ENCODE data around the gene HIF1A. TPM values are rescaled to one million over a fixed set of nuclear protein-coding genes. Genes with fewer than 3 reads are reported as not detected.

The HIF1A gene
- total and polyA plus RNA-seq, 10 of the 15 experiments (the other 5 are each of a cell fraction or from before 2014, with no cell fraction given): 18.3 to 97.0 (median 75.3) TPM

- DNase-seq (ENCODE audit: low read depth, low spot score): no peak
- no peak for ATAC-seq
- RAD21 ChIA-PET (ENCODE audit: unreplicated experiment): interaction anchor here (0.8 to 1.2 kb wide), 2 partner anchors 13 to 79 kb away, joined by 4 read pairs; no protein-coding TSS in a partner anchor
- no peak for FAIRE-seq
- Histone ChIP-seq H3K9me3 (replicated peaks; ENCODE audit: control insufficient read depth, insufficient read depth, low read length) (no peaks in the 10 kb centered on the region; the same call in 2 of the 3 replicates), H3K4me3 (no peak overlapping the region), H4K20me1 (ENCODE audit: control insufficient read depth, insufficient read depth) (no peaks in the 10 kb centered on the region), H3K79me2 (ENCODE audit: control insufficient read depth, insufficient read depth, low read length) (no peaks in the 10 kb centered on the region), H3K9ac (ENCODE audit: control insufficient read depth, insufficient read depth, low read length) (no peak overlapping the region), H3K4me1 (ENCODE audit: control insufficient read depth, insufficient read depth, low read length) (peaks cover 17% of the 10 kb centered on the region), H3K4me2 (ENCODE audit: control insufficient read depth, insufficient read depth) (no peak overlapping the region), H3K27me3 (replicated peaks in 1 of 2; ENCODE audit: control insufficient read depth in 2 of 2, insufficient read depth in 2 of 2, low read length in 1 of 2) (no peaks in the 10 kb centered on the region), H3K36me3 (ENCODE audit: control insufficient read depth in 2 of 2, insufficient read depth in 2 of 2, low read length in 1 of 2) (no peaks in the 10 kb centered on the region), H2AFZ (ENCODE audit: control insufficient read depth, low read depth, low read length) (no peak overlapping the region), H3K27ac (ENCODE audit: control insufficient read depth, insufficient read depth) (no peak overlapping the region)
- POLR2A ChIA-PET: interaction anchor here (0.6 kb wide), 1 partner anchor 9 kb away, joined by 3 read pairs; no protein-coding TSS in a partner anchor
- 95% methylated on average over 7 of the region's 7 CpGs for WGBS (ENCODE audit: insufficient coverage, insufficient replicate concordance, low lambda C conversion rate, missing lambda C conversion rate)
- in situ Hi-C loops (cut with MboI) (no loop called here), intact Hi-C loops (cut with micrococcal nuclease; ENCODE audit: unreplicated experiment) (no loop called here)
- BruUV-seq (replicated peaks): no TSS peak
- SMC1A ChIA-PET (ENCODE audit: uncharacterized antibody, unreplicated experiment): interaction anchor here (1.1 kb wide), 1 partner anchor 9 kb away, joined by 3 read pairs; no protein-coding TSS in a partner anchor
- TF ChIP-seq SP1 (IDR thresholded peaks at IDR 0.05; ENCODE audit: low read depth, low read length) (no peak), IRF3 (IDR thresholded peaks at IDR 0.05) (no peak)
- CTCF ChIA-PET: interaction anchor here (2.2 kb wide), 1 partner anchor 11 kb away, joined by 9 read pairs; no protein-coding TSS in a partner anchor
Observed at GRCh38 chr14:61672796-61673195, 22.5 kb upstream of the HIF1A start.

- Histone ChIP-seq H3K9me3 (replicated peaks; ENCODE audit: control insufficient read depth, insufficient read depth, low read length) (no peaks in the 10 kb centered on the region; the same call in 2 of the 3 replicates), H2AFZ (ENCODE audit: control insufficient read depth, low read depth, low read length) (no peak overlapping the region), H3K36me3 (ENCODE audit: control insufficient read depth in 2 of 2, insufficient read depth in 2 of 2, low read length in 1 of 2) (no peaks in the 10 kb centered on the region), H3K4me1 (ENCODE audit: control insufficient read depth, insufficient read depth, low read length) (peaks cover 17% of the 10 kb centered on the region), H3K27me3 (replicated peaks in 1 of 2; ENCODE audit: control insufficient read depth in 2 of 2, insufficient read depth in 2 of 2, low read length in 1 of 2) (no peaks in the 10 kb centered on the region), H3K27ac (ENCODE audit: control insufficient read depth, insufficient read depth) (no peak overlapping the region), H3K9ac (ENCODE audit: control insufficient read depth, insufficient read depth, low read length) (no peak overlapping the region), H3K4me2 (ENCODE audit: control insufficient read depth, insufficient read depth) (no peak overlapping the region), H4K20me1 (ENCODE audit: control insufficient read depth, insufficient read depth) (no peaks in the 10 kb centered on the region), H3K4me3 (no peak overlapping the region), H3K79me2 (ENCODE audit: control insufficient read depth, insufficient read depth, low read length) (no peaks in the 10 kb centered on the region)
- ChIA-PET POLR2A (no interaction called here), RAD21 (ENCODE audit: unreplicated experiment) (interaction anchor here (0.8 kb wide), 1 partner anchor 78 kb away, joined by 4 read pairs; no protein-coding TSS in a partner anchor), SMC1A (ENCODE audit: uncharacterized antibody, unreplicated experiment) (interaction anchor here (1.1 kb wide), 1 partner anchor 10 kb away, joined by 3 read pairs; no protein-coding TSS in a partner anchor), CTCF (no interaction called here)
- intact Hi-C loops (cut with micrococcal nuclease; ENCODE audit: unreplicated experiment) (no loop called here), in situ Hi-C loops (cut with MboI) (no loop called here)
- TF ChIP-seq MXI1 (IDR thresholded peaks at IDR 0.05; ENCODE audit: low read depth, low read length) (no peak), FOXM1 (IDR thresholded peaks at IDR 0.05; ENCODE audit: low read depth, low read length) (no peak), ZBTB11 (CRISPR knock-in tag; IDR thresholded peaks at IDR 0.05) (no peak), POLR2A (IDR thresholded peaks at IDR 0.05; ENCODE audit: low read depth, low read length) (no peak)
- no TSS peak for BruUV-seq (replicated peaks)
- ATAC-seq: no peak
- no peak for FAIRE-seq
- no peak for DNase-seq (ENCODE audit: low read depth, low spot score)
- 68% methylated on average over 5 of the region's 5 CpGs for WGBS (ENCODE audit: insufficient coverage, insufficient replicate concordance, low lambda C conversion rate, missing lambda C conversion rate)
Observed at GRCh38 chr14:61673305-61673704, 22.0 kb upstream of the HIF1A start.

Data from GM12878 (cell line).